RWPE1 (cell line): ENCODE results near the gene DNAH2.
A peak's percentile ranks its signal among the peaks of the same experiment; 100 is the strongest.

Experiments
- CTCF ChIA-PET: fragments of 350-600 bp; sonication (Branson Sonifier 250); formaldehyde crosslinking; extraction: SDS; loops from one replicate; lab custom pipeline; 2021; lab: Yijun Ruan, JAX
- POLR2A ChIA-PET: fragments of 400-600 bp; formaldehyde crosslinking; extraction: SDS; loops from one replicate; lab custom pipeline; 2020; ENCODE audit warnings: antibody characterized with exemption; ENCODE audit not compliant: low non-redundant PET; lab: Yijun Ruan, JAX
- DNase-seq: peaks from one replicate; pipeline ENCODE4 v3.0.0; 2012; ENCODE audit warnings: low spot score
- H3K27ac ChIP-seq: fragments of 450-650 bp; 2 replicates; pipeline ENCODE4 v1.5.1; 2017
- TF ChIP-seq, protein P1 (sequence below): fragments of 450-650 bp; conservative IDR thresholded peaks from 2 replicates; pipeline ENCODE4 v1.5.1; 2017; ENCODE audit warnings: low read depth, mild to moderate bottlenecking

Gene DNAH2

DNA sequence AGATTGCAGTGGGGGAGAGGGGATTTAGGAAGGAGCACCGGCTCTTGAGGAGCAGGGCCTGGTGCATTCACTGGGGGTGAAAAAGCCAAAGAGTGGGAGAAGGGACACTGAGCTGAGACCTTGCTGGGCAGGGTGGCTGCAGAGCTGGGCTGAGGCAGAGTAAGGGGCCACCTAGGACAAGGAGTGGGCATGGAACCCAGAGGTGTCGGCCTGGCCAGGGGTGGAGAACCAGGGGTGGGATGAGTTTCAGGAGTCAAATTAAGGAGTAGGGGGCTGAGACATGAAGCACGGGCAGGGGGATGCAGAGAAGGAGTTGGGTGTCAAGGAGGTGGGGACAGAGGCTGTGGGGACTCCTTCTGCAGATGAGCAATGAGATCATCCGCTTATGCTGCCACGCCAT lies 20.1 kb downstream of the DNAH2 start:
- POLR2A ChIA-PET: no interaction called here
- CTCF ChIA-PET: interaction anchor here (1.5 kb wide), 1 partner anchor 304 kb away, joined by 3 read pairs; no protein-coding TSS in a partner anchor
- DNase-seq: no peak
- H3K27ac ChIP-seq: no peak overlapping the region
- TF ChIP-seq, protein P1, sequence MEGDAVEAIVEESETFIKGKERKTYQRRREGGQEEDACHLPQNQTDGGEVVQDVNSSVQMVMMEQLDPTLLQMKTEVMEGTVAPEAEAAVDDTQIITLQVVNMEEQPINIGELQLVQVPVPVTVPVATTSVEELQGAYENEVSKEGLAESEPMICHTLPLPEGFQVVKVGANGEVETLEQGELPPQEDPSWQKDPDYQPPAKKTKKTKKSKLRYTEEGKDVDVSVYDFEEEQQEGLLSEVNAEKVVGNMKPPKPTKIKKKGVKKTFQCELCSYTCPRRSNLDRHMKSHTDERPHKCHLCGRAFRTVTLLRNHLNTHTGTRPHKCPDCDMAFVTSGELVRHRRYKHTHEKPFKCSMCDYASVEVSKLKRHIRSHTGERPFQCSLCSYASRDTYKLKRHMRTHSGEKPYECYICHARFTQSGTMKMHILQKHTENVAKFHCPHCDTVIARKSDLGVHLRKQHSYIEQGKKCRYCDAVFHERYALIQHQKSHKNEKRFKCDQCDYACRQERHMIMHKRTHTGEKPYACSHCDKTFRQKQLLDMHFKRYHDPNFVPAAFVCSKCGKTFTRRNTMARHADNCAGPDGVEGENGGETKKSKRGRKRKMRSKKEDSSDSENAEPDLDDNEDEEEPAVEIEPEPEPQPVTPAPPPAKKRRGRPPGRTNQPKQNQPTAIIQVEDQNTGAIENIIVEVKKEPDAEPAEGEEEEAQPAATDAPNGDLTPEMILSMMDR: no peak

- CTCF ChIA-PET: interaction anchor here (0.6 kb wide), 1 partner anchor 239 kb away, joined by 4 read pairs; no protein-coding TSS in a partner anchor
- POLR2A ChIA-PET: no interaction called here
- no peak overlapping the region for H3K27ac ChIP-seq
- no peak for DNase-seq
- TF ChIP-seq, protein P1: no peak
Observed at GRCh38 chr17:7739746-7740145, 22.2 kb downstream of the DNAH2 start.

- no peak overlapping the region for H3K27ac ChIP-seq
- POLR2A ChIA-PET: no interaction called here
- no peak for DNase-seq
- CTCF ChIA-PET: no interaction called here
- TF ChIP-seq, protein P1: no peak
Observed at GRCh38 chr17:7740481-7741001, 23.0 kb downstream of the DNAH2 start.

DNA sequence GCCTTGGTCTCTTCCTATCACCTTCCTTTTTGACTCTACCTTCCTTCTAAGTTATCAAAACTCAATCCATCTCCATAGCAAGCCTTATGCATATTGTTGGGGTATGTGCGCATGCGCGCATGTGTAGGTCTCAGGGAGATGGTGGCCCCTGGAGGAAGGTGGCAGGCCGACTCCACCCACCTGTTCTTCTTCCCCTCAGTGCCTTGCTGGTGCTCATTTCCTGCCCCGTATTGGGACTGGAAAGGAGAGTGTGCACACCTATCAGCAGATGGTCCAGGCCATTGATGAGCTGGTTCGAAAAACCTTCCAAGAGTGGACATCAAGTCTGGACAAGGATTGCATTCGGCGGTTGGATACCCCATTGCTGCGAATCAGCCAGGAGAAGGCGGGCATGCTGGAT lies 25.2 kb downstream of the DNAH2 start:
- no peak overlapping the region for H3K27ac ChIP-seq
- TF ChIP-seq, protein P1: no peak
- CTCF ChIA-PET: interaction anchor here (0.7 to 2.1 kb wide), 8 partner anchors 40 to 254 kb away, joined by 3 to 20 read pairs (median 4); no protein-coding TSS in a partner anchor
- no peak for DNase-seq
- POLR2A ChIA-PET: no interaction called here

- no peak for DNase-seq
- no peak overlapping the region; the same call in 1 of the 2 replicates for H3K27ac ChIP-seq
- ChIA-PET CTCF (interaction anchor here (0.5 to 2.1 kb wide), 13 partner anchors 17 to 1567 kb away, joined by 3 to 20 read pairs (median 4); partner anchors contain the start of gene NAA38), POLR2A (no interaction called here)
- TF ChIP-seq, protein P1: no peak
Observed at GRCh38 chr17:7744416-7744815, 26.9 kb downstream of the DNAH2 start.

DNA sequence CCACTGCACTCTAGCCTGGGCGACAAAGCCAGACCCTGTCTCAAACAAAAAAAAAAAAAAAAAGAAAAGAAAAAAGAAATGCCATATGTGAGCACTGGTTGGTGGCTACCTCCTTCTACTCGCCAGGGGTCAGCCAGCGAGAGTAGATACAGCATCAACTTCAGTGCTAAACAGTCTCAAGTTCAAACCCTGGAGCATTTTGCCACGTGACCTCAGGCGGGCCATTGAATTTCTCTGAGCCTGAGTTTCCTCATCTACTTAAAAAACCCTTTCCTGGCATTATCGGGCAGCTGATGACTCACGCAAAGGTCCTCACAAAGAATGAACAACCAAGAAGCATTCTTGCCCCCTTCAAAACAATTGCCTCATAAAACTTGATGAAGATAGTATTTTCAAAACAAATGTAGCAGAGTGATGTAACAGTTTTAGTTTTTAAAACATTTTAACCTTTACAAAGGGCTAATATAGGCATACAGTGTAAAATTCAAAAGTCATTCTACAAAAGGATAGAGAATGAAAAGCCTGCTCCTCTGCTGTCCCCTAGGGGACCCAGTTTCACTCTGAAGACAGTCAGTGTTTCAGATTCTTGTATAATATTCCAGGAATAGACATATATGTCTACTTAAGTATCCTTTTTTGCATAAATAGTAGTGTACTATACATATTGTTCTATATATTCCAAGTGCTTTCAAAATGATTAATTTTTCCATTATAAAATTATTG lies 28.4 kb downstream of the DNAH2 start:
- DNase-seq: peak; percentile 79
- ChIA-PET POLR2A (no interaction called here), CTCF (interaction anchor here (0.6 kb wide), 1 partner anchor 1581 kb away, joined by 4 read pairs; no protein-coding TSS in a partner anchor)
- TF ChIP-seq, protein P1: peak; percentile 21
- peak overlapping the region; percentile 70 for H3K27ac ChIP-seq
